K562 (cell line): Measurements from ENCODE around the gene RGS19.

ENCODE experiments used
- HNRNPUL1 ChIP-seq: fragments of 200-400 bp; formaldehyde crosslinking; IDR thresholded peaks from 2 replicates; pipeline ENCODE4 v1.6.1; 2017; ENCODE audit warnings: low read length
- MAX ChIP-seq: sonication (generic); formaldehyde crosslinking; IDR thresholded peaks from 2 replicates; pipeline ENCODE4 v1.9.0; 2022; ENCODE audit warnings: mild to moderate bottlenecking, missing genetic modification reagents
- MEF2A ChIP-seq: IDR thresholded peaks from 2 replicates; pipeline ENCODE4 v1.6.1; 2011; ENCODE audit warnings: low read depth, mild to moderate bottlenecking, low read length, moderate library complexity; ENCODE audit not compliant: control insufficient read depth
- POLR2AphosphoS5 ChIP-seq: IDR thresholded peaks from 2 replicates; pipeline ENCODE4 v1.6.1; 2011; ENCODE audit warnings: mild to moderate bottlenecking, low read depth, low read length, moderate library complexity; ENCODE audit not compliant: control insufficient read depth, insufficient read depth
- RCOR1 ChIP-seq, 2 experiments: IDR thresholded peaks; 2 replicates each; pipeline ENCODE4 v1.6.1; 2012; ENCODE audit warnings: low read depth in 2 of 2, low read length in 2 of 2, borderline replicate concordance in 1 of 2, improper control_type of control experiment in 1 of 2
- TAF1 ChIP-seq: IDR thresholded peaks from 2 replicates; pipeline ENCODE4 v1.6.1; 2011; ENCODE audit warnings: mild to moderate bottlenecking, low read length, moderate library complexity; ENCODE audit not compliant: insufficient read depth, control insufficient read depth, severe bottlenecking; ENCODE audit errors: extremely low read depth
- TF ChIP-seq, protein P1 (sequence below): sonication (generic); formaldehyde crosslinking; IDR thresholded peaks from 2 replicates; pipeline ENCODE4 v1.8.0; 2022; ENCODE audit warnings: missing genetic modification reagents, mild to moderate bottlenecking, borderline replicate concordance
- TF ChIP-seq, protein P2 (sequence below), 3 experiments: IDR thresholded peaks in 2 of 3; conservative IDR thresholded peaks in 1 of 3; 2 replicates each; pipeline ENCODE4 v1.5.1; 2011 to 2012; ENCODE audit warnings: low read length in 3 of 3, mild to moderate bottlenecking in 3 of 3, control low read depth in 2 of 3, improper control_type of control experiment in 1 of 3, inconsistent platforms in 1 of 3, low read depth in 1 of 3, mixed read lengths in 1 of 3, moderate library complexity in 1 of 3; ENCODE audit not compliant: insufficient read depth in 2 of 3

DNA sequence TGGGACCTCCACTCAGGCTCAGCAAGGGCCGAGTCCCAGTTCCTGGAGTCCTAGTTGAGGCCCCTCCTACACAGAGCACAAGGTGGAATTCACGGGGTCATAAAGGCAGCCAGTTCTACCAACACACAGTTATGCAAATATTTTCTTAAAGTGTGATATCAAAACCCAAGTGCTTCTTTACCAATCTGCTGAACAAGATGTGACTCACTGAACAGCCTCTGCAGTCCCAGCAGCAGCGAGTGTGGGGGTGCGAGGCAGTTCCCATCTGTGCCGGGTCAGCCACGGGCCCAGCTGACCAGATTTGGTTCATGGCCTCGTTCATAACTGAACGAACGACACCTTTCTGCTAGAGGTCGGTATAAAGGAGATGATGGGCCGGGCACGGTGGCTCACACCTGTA lies 20.8 kb downstream of the RGS19 start:
- TF ChIP-seq MAX (no peak), RCOR1 (IDR thresholded peaks at IDR 0.05; ENCODE audit: borderline replicate concordance in 1 of 2, low read depth in 2 of 2, low read length in 2 of 2) (no peak), TAF1 (no peak), POLR2AphosphoS5 (no peak), HNRNPUL1 (no peak), MEF2A (no peak)
- TF ChIP-seq, protein P1, sequence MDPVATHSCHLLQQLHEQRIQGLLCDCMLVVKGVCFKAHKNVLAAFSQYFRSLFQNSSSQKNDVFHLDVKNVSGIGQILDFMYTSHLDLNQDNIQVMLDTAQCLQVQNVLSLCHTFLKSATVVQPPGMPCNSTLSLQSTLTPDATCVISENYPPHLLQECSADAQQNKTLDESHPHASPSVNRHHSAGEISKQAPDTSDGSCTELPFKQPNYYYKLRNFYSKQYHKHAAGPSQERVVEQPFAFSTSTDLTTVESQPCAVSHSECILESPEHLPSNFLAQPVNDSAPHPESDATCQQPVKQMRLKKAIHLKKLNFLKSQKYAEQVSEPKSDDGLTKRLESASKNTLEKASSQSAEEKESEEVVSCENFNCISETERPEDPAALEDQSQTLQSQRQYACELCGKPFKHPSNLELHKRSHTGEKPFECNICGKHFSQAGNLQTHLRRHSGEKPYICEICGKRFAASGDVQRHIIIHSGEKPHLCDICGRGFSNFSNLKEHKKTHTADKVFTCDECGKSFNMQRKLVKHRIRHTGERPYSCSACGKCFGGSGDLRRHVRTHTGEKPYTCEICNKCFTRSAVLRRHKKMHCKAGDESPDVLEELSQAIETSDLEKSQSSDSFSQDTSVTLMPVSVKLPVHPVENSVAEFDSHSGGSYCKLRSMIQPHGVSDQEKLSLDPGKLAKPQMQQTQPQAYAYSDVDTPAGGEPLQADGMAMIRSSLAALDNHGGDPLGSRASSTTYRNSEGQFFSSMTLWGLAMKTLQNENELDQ = no peak
- TF ChIP-seq, protein P2, sequence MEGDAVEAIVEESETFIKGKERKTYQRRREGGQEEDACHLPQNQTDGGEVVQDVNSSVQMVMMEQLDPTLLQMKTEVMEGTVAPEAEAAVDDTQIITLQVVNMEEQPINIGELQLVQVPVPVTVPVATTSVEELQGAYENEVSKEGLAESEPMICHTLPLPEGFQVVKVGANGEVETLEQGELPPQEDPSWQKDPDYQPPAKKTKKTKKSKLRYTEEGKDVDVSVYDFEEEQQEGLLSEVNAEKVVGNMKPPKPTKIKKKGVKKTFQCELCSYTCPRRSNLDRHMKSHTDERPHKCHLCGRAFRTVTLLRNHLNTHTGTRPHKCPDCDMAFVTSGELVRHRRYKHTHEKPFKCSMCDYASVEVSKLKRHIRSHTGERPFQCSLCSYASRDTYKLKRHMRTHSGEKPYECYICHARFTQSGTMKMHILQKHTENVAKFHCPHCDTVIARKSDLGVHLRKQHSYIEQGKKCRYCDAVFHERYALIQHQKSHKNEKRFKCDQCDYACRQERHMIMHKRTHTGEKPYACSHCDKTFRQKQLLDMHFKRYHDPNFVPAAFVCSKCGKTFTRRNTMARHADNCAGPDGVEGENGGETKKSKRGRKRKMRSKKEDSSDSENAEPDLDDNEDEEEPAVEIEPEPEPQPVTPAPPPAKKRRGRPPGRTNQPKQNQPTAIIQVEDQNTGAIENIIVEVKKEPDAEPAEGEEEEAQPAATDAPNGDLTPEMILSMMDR (IDR thresholded peaks at IDR 0.05 in 2 of 3, conservative IDR thresholded peaks at IDR 0.05 in 1 of 3; ENCODE audit: insufficient read depth in 2 of 3, low read depth in 1 of 3, low read length in 3 of 3) = no peak
